OCI-LY1 (cell line): Measurements from ENCODE around the gene POU2F2.
A peak's percentile ranks its signal among the peaks of the same experiment; 100 is the strongest.

ENCODE experiments used
- H2AFZ ChIP-seq: fragments of 200-600 bp; sonication (generic), shearing (Covaris generic); 2 replicates; pipeline ENCODE4 v1.6.0; 2014; ENCODE audit warnings: antibody characterized with exemption, mild to moderate bottlenecking, low read length
- H3F3A ChIP-seq: fragments of 200-600 bp; sonication (generic), shearing (Covaris generic); 2 replicates; pipeline ENCODE4 v1.6.0; 2014; ENCODE audit warnings: mild to moderate bottlenecking, antibody characterized with exemption, low read length, moderate library complexity; ENCODE audit not compliant: insufficient read depth
- H3K27ac ChIP-seq: fragments of 200-600 bp; sonication (generic); 2 replicates; pipeline ENCODE4 v1.5.1; 2014; ENCODE audit warnings: low read length, mixed run types, mild to moderate bottlenecking, low read depth; ENCODE audit not compliant: poor library complexity, severe bottlenecking
- H3K27me3 ChIP-seq: fragments of 200-600 bp; sonication (generic); 2 replicates; pipeline ENCODE4 v1.6.0; 2014; ENCODE audit warnings: antibody characterized with exemption, mild to moderate bottlenecking, low read length, moderate library complexity; ENCODE audit not compliant: insufficient read depth
- H3K36me3 ChIP-seq: fragments of 200-600 bp; sonication (generic); 2 replicates; pipeline ENCODE4 v1.6.1; 2014; ENCODE audit warnings: mild to moderate bottlenecking, antibody characterized with exemption, low read length, moderate library complexity, mixed read lengths; ENCODE audit not compliant: insufficient read depth
- H3K4me1 ChIP-seq: fragments of 200-600 bp; sonication (generic); 2 replicates; pipeline ENCODE4 v1.5.1; 2014; ENCODE audit warnings: mild to moderate bottlenecking, low read length, moderate library complexity; ENCODE audit not compliant: insufficient read depth, severe bottlenecking
- H3K4me2 ChIP-seq: fragments of 200-600 bp; sonication (generic), shearing (Covaris generic); 2 replicates; pipeline ENCODE4 v1.6.1; 2014; ENCODE audit warnings: low read length
- H3K4me3 ChIP-seq: fragments of 200-600 bp; sonication (generic); 2 replicates; pipeline ENCODE4 v1.5.1; 2014; ENCODE audit warnings: low read length, low read depth, mild to moderate bottlenecking, mixed read lengths; ENCODE audit not compliant: poor library complexity, severe bottlenecking
- H3K79me2 ChIP-seq: fragments of 200-600 bp; shearing (Covaris generic); 2 replicates; pipeline ENCODE4 v1.6.1; 2016; ENCODE audit warnings: mixed run types, low read length, mixed read lengths; ENCODE audit not compliant: insufficient read depth
- H3K9ac ChIP-seq: fragments of 200-600 bp; sonication (generic), shearing (Covaris generic); 2 replicates; pipeline ENCODE4 v1.6.1; 2014; ENCODE audit warnings: mild to moderate bottlenecking, low read length, mixed read lengths
- H3K9me2 ChIP-seq: fragments of 200-600 bp; sonication (generic), shearing (Covaris generic); 2 replicates; pipeline ENCODE4 v1.6.1; 2014; ENCODE audit warnings: low read depth, mild to moderate bottlenecking, low read length, mixed read lengths
- H3K9me3 ChIP-seq: fragments of 200-600 bp; shearing (Covaris generic); 2 replicates; pipeline ENCODE4 v1.6.1; 2014; ENCODE audit warnings: low read length, mixed read lengths
- H4K20me1 ChIP-seq: fragments of 200-600 bp; sonication (generic), shearing (Covaris generic); 2 replicates; pipeline ENCODE4 v1.6.0; 2016; ENCODE audit warnings: mild to moderate bottlenecking, low read length; ENCODE audit not compliant: insufficient read depth
- CTCF ChIP-seq: fragments of 200-600 bp; sonication (generic), shearing (Covaris generic); IDR thresholded peaks from 2 replicates; pipeline ENCODE4 v1.5.1; 2017; ENCODE audit warnings: mild to moderate bottlenecking, antibody characterized with exemption, low read length, moderate library complexity, mixed read lengths
- EZH2 ChIP-seq: fragments of 200-600 bp; sonication (generic), shearing (Covaris generic); IDR thresholded peaks from 2 replicates; pipeline ENCODE4 v1.8.0; 2017; ENCODE audit warnings: borderline replicate concordance, mixed run types, mild to moderate bottlenecking, antibody characterized with exemption, low read length, moderate library complexity, mixed read lengths

The POU2F2 gene

GRCh38 chr19:42078538-42079275, 53.5 kb downstream of the POU2F2 start:
- Histone ChIP-seq H3K27me3 (no peaks in the 10 kb centered on the region), H3K9me3 (no peaks in the 10 kb centered on the region), H4K20me1 (no peaks in the 10 kb centered on the region), H3K36me3 (peaks cover 46% of the 10 kb centered on the region), H3K9me2 (no peaks in the 10 kb centered on the region), H3K79me2 (peaks cover 21% of the 10 kb centered on the region), H3K4me3 (no peak overlapping the region), H3K27ac (no peak overlapping the region), H3K9ac (no peak overlapping the region), H2AFZ (no peak overlapping the region), H3F3A (no peaks in the 10 kb centered on the region), H3K4me2 (no peak overlapping the region), H3K4me1 (peaks cover 22% of the 10 kb centered on the region)
- TF ChIP-seq EZH2 (no peak), CTCF (no peak)

- peaks cover 46% of the 10 kb centered on the region for H3K36me3 ChIP-seq
- H3K9me3 ChIP-seq = no peaks in the 10 kb centered on the region
- no peak overlapping the region; the same call in 1 of the 2 replicates for H3K9ac ChIP-seq
- H3K27ac ChIP-seq = no peak overlapping the region
- peak overlapping the region; percentile 91; the same call in 1 of the 2 replicates for H3K4me2 ChIP-seq
- H2AFZ ChIP-seq = no peak overlapping the region
- H3K4me3 ChIP-seq = no peak overlapping the region
- H3K79me2 ChIP-seq = peaks cover 21% of the 10 kb centered on the region
- peaks cover 22% of the 10 kb centered on the region for H3K4me1 ChIP-seq
- TF ChIP-seq CTCF (no peak), EZH2 (no peak)
- H3F3A ChIP-seq = no peaks in the 10 kb centered on the region
- no peaks in the 10 kb centered on the region for H4K20me1 ChIP-seq
- H3K9me2 ChIP-seq = no peaks in the 10 kb centered on the region
- H3K27me3 ChIP-seq = no peaks in the 10 kb centered on the region
Measured at GRCh38 chr19:42078058-42078457, 54.2 kb downstream of the POU2F2 start.

DNA sequence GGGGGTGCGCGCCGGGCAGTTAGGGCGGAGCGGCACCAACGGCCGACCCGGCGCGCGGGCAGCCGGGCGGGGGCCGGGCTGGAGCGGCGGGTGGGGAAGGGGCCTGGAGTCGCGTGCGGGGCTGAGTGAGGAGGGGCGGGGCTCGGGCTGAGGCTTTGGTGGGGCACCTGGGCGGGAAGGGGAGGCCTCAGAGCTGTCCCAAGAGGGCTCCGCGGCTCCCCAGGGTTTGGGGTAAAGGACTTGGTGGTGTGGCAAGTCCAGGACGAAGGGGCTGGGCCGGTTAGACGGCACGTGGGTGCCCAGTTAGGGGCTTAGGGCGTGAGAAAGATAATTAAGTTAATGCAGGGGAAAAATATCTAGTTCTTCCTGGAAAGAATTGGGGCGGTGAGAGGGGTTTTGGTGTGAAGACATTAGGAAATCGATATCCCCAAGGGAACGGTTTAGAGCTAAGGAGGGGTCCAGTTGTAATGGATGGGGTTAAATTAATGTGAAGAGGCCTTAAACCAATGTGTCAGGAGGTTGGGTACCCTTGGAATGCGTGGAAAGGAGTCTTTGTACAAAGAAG, 55.8 kb downstream of the POU2F2 start:
- no peaks in the 10 kb centered on the region for H4K20me1 ChIP-seq

More for the DNA sequence above, 55.8 kb downstream of the POU2F2 start:
- Histone ChIP-seq H3K9ac (peak overlapping the region; percentile 81), H3K27ac (peak overlapping the region; percentile 15), H3K4me2 (peak overlapping the region; percentile 91), H3F3A (no peaks in the 10 kb centered on the region), H3K27me3 (no peaks in the 10 kb centered on the region), H3K4me1 (peaks cover 22% of the 10 kb centered on the region), H3K36me3 (peaks cover 37% of the 10 kb centered on the region), H3K9me2 (no peaks in the 10 kb centered on the region), H2AFZ (no peak overlapping the region), H3K4me3 (peak overlapping the region; percentile 72), H3K79me2 (peaks cover 21% of the 10 kb centered on the region), H3K9me3 (no peaks in the 10 kb centered on the region)
- TF ChIP-seq EZH2 = no peak
- no peak for TF ChIP-seq CTCF
